ENCODE data around the gene CACNA1I. TPM values are rescaled to one million over a fixed set of nuclear protein-coding genes. Genes with fewer than 3 reads are reported as not detected.

CACNA1I gene
- total RNA-seq, 1 donor from 2014 or later = 0.06 TPM

DNA sequence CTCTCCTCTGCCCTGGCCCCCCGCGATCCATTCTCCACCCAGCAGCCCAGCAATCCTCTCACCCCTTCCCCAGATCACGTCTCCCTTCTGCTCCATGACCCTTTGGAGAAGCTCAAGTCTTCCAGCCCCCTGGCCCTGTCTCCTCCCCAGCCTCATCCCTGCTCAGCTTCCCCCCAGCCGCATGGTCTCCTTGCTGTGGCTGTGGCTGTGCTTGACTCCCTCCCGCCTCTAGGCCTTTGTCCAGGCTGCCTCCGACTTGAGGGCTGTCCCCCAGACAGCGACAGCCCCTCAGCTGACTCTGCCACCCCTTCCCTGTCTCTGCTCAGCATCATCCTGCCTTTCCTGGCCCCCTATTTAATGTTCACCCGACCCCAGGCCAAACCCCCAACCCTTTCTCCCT is 59.3 kb downstream of the CACNA1I start:
- TF ChIP-seq, protein P1, sequence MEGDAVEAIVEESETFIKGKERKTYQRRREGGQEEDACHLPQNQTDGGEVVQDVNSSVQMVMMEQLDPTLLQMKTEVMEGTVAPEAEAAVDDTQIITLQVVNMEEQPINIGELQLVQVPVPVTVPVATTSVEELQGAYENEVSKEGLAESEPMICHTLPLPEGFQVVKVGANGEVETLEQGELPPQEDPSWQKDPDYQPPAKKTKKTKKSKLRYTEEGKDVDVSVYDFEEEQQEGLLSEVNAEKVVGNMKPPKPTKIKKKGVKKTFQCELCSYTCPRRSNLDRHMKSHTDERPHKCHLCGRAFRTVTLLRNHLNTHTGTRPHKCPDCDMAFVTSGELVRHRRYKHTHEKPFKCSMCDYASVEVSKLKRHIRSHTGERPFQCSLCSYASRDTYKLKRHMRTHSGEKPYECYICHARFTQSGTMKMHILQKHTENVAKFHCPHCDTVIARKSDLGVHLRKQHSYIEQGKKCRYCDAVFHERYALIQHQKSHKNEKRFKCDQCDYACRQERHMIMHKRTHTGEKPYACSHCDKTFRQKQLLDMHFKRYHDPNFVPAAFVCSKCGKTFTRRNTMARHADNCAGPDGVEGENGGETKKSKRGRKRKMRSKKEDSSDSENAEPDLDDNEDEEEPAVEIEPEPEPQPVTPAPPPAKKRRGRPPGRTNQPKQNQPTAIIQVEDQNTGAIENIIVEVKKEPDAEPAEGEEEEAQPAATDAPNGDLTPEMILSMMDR (conservative IDR thresholded peaks at IDR 0.05; ENCODE audit: low read depth, low read length) = no peak
- H3K4me3 ChIP-seq (ENCODE audit: low read depth, low read length) = no peak overlapping the region
- DNase-seq (ENCODE audit: low read depth) = no peak

- no peak for DNase-seq (ENCODE audit: low read depth)
- TF ChIP-seq, protein P1 (conservative IDR thresholded peaks at IDR 0.05; ENCODE audit: low read depth, low read length) = no peak
- H3K4me3 ChIP-seq (ENCODE audit: low read depth, low read length) = no peak overlapping the region
These were observed 60.2 kb downstream of the CACNA1I start for GRCh38 chr22:39630721-39631120.

- DNase-seq (ENCODE audit: low read depth) = no peak
- no peak overlapping the region for H3K4me3 ChIP-seq (ENCODE audit: low read depth, low read length)
- TF ChIP-seq, protein P1 (conservative IDR thresholded peaks at IDR 0.05; ENCODE audit: low read depth, low read length) = no peak
These were observed 61.1 kb downstream of the CACNA1I start for GRCh38 chr22:39631381-39632286.

DNA sequence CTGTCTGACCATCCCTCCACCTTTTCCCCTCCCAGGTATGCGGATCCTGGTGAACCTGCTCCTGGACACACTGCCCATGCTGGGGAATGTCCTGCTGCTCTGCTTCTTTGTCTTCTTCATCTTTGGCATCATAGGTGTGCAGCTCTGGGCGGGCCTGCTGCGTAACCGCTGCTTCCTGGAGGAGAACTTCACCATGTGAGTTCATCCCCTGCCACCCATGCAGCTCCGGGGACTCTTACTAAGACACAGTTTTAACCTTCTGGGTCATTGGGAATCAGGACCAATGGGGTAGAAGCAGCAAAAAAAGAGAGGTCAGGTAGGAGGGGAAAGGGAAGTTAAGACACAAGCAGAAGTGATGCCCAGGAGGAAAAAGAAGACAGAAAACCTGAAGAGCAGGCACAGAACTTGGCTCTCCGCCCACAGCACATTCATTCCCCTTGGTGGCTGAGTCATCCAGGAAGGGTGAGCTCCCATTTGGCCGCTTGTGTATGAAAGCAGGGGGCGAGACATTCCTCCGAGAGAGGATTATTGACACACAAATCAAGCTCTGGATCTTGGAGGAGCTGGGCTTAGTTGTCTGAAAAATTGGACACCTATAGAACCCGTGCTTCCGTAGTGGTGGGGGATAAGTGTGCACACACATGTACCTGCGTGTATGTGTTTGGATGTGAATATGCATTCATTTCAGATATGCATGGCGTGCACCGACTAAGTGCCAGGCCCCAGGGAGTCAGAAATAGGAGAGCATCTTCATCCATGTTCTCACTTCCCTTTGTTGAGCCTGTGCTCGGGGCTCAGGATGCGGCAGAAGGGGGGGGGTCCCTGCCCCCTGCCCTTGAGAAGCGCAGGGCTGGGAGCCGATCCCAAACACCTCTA is 64.2 kb downstream of the CACNA1I start:
- no peak overlapping the region for H3K4me3 ChIP-seq (ENCODE audit: low read depth, low read length)
- TF ChIP-seq, protein P1 (conservative IDR thresholded peaks at IDR 0.05; ENCODE audit: low read depth, low read length) = no peak
- peak; percentile 56 for DNase-seq (ENCODE audit: low read depth)

GRCh38 chr22:39635719-39636118 is 65.2 kb downstream of the CACNA1I start:
- H3K4me3 ChIP-seq (ENCODE audit: low read depth, low read length) = no peak overlapping the region
- TF ChIP-seq, protein P1 (conservative IDR thresholded peaks at IDR 0.05; ENCODE audit: low read depth, low read length) = no peak
- no peak for DNase-seq (ENCODE audit: low read depth)

- no peak overlapping the region for H3K4me3 ChIP-seq (ENCODE audit: low read depth, low read length)
- DNase-seq (ENCODE audit: low read depth) = no peak
- TF ChIP-seq, protein P1 (conservative IDR thresholded peaks at IDR 0.05; ENCODE audit: low read depth, low read length) = no peak
These were observed 68.4 kb downstream of the CACNA1I start for GRCh38 chr22:39638958-39639357.
